Panc1 (cell line): Measurements from ENCODE around the gene HDAC7. TPM values are rescaled to one million over a fixed set of nuclear protein-coding genes. Genes with fewer than 3 reads are reported as not detected.
A peak's percentile ranks its signal among the peaks of the same experiment; 100 is the strongest.

Source experiments
- ATAC-seq: fragments of 200-7000 bp; cut with Tn5 transposase; 2 replicates; pipeline ENCODE4 v1.9.1; 2020; ENCODE audit warnings: mild to moderate bottlenecking, moderate library complexity
- BruUV-seq: library from RNA; stranded (reverse); fragments of 400-500 nt; replicated peaks from 2 replicates; lab custom pipeline; 2021; lab: Mats Ljungman, UMichigan
- CTCF ChIA-PET: fragments of 300-600 bp; sonication (Branson Sonifier 250); formaldehyde crosslinking; loops from one replicate; lab custom pipeline; 2022; ENCODE audit warnings: antibody characterized with exemption; lab: Charles Lee
- POLR2A ChIA-PET: fragments of 300-600 bp; sonication (Branson Sonifier 250); formaldehyde crosslinking; loops from one replicate; lab custom pipeline; 2022; ENCODE audit warnings: antibody characterized with exemption; lab: Charles Lee
- DNase-seq: peaks from one replicate; pipeline ENCODE4 v3.0.0-alpha.2; 2010; ENCODE audit warnings: low read depth, low spot score
- H3K27ac ChIP-seq: 2 replicates; pipeline ENCODE4 v1.5.1; 2011; ENCODE audit warnings: mild to moderate bottlenecking, low read length, inconsistent platforms
- H3K27me3 ChIP-seq: fragments of 200-500 bp; sonication (Bioruptor generic); 2 replicates; pipeline ENCODE4 v1.6.0; 2014; ENCODE audit warnings: low read length, inconsistent platforms; ENCODE audit not compliant: control insufficient read depth, insufficient read depth
- H3K36me3 ChIP-seq: fragments of 200-500 bp; sonication (Bioruptor generic); 2 replicates; pipeline ENCODE4 v1.5.1; 2014; ENCODE audit warnings: inconsistent platforms, mild to moderate bottlenecking, low read length, moderate library complexity; ENCODE audit not compliant: control insufficient read depth, insufficient read depth
- H3K4me1 ChIP-seq: 2 replicates; pipeline ENCODE4 v1.5.1; 2011; ENCODE audit warnings: inconsistent platforms, mild to moderate bottlenecking, low read length, moderate library complexity; ENCODE audit not compliant: control insufficient read depth, insufficient read depth
- H3K4me3 ChIP-seq, 2 experiments: 2 replicates each; pipeline ENCODE4 v1.5.1; 2011 to 2012; ENCODE audit warnings: low read depth in 2 of 2, low read length in 2 of 2, mild to moderate bottlenecking in 2 of 2, inconsistent platforms in 1 of 2, moderate library complexity in 1 of 2
- H3K9me3 ChIP-seq: fragments of 200-500 bp; sonication (Bioruptor generic); 2 replicates; pipeline ENCODE4 v1.5.1; 2014; ENCODE audit warnings: low read depth, mild to moderate bottlenecking, inconsistent platforms, low read length, moderate library complexity; ENCODE audit not compliant: control insufficient read depth, insufficient read depth
- POLR2AphosphoS5 ChIP-seq: IDR thresholded peaks from 2 replicates; pipeline ENCODE4 v1.6.1; 2012; ENCODE audit warnings: mild to moderate bottlenecking, low read depth, low read length, moderate library complexity
- SIN3A ChIP-seq: IDR thresholded peaks from 2 replicates; pipeline ENCODE4 v1.6.1; 2012; ENCODE audit warnings: low read depth, mild to moderate bottlenecking, low read length, moderate library complexity, borderline replicate concordance; ENCODE audit not compliant: insufficient read depth
- TCF7L2 ChIP-seq: IDR thresholded peaks from 2 replicates; pipeline ENCODE4 v1.6.1; 2011; ENCODE audit warnings: mild to moderate bottlenecking, low read depth, low read length, inconsistent platforms
- in situ Hi-C: cut with HindIII; loops from 2 replicates; pipeline ENCODE4 v1.10.0; 2016; ENCODE audit warnings: low sequenced_read_pairs, low pct_unique_long_range_greater_than_20kb
- intact Hi-C: fragments of 100-400 bp; cut with micrococcal nuclease; formaldehyde crosslinking; loops from one replicate; pipeline ENCODE4 v1.10.0; 2022; ENCODE audit not compliant: unreplicated experiment
- total RNA-seq: library from RNA; stranded (reverse); gene quantifications from one replicate; pipeline ENCODE4 v1.2.1, GENCODE V29; 2021; ENCODE audit not compliant: unreplicated experiment
- TF ChIP-seq, protein P1 (sequence below): fragments of 450-650 bp; IDR thresholded peaks from 2 replicates; pipeline ENCODE4 v1.5.1; 2017; ENCODE audit warnings: mild to moderate bottlenecking
- TF ChIP-seq, protein P2 (sequence below), 2 experiments: IDR thresholded peaks; 2 replicates each; pipeline ENCODE4 v1.6.1; 2011 to 2012; ENCODE audit warnings: low read depth in 2 of 2, control low read depth in 1 of 2, low read length in 1 of 2, mild to moderate bottlenecking in 1 of 2, moderate library complexity in 1 of 2; ENCODE audit not compliant: insufficient read depth in 1 of 2

The HDAC7 gene
- total RNA-seq, 1 experiment from 2014 or later = 84.2 TPM

DNA sequence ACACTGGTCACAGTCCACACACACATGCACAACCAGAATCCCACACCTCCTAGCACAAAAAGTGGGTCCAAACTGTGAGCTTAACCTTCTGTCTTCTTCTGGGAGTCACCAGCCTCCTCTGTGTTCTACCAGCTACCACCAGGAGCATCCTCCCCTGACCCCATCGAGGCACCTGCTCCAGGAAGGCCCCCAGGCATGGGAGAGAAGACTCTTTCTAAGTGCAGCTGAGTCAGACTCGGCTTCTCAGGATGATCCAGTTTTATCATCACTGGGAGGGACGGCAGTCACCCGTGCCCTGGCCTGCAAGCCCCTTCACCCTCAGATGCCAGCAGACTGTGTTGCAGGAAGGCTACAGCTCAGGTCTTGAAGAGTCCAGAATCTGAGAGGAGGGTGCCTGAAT lies 86.6 kb downstream of the HDAC7 start:
- TF ChIP-seq POLR2AphosphoS5 = no peak
- TF ChIP-seq, protein P1, sequence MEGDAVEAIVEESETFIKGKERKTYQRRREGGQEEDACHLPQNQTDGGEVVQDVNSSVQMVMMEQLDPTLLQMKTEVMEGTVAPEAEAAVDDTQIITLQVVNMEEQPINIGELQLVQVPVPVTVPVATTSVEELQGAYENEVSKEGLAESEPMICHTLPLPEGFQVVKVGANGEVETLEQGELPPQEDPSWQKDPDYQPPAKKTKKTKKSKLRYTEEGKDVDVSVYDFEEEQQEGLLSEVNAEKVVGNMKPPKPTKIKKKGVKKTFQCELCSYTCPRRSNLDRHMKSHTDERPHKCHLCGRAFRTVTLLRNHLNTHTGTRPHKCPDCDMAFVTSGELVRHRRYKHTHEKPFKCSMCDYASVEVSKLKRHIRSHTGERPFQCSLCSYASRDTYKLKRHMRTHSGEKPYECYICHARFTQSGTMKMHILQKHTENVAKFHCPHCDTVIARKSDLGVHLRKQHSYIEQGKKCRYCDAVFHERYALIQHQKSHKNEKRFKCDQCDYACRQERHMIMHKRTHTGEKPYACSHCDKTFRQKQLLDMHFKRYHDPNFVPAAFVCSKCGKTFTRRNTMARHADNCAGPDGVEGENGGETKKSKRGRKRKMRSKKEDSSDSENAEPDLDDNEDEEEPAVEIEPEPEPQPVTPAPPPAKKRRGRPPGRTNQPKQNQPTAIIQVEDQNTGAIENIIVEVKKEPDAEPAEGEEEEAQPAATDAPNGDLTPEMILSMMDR = no peak
- TF ChIP-seq TCF7L2 = no peak
- no peak for TF ChIP-seq SIN3A
- TF ChIP-seq, protein P2, sequence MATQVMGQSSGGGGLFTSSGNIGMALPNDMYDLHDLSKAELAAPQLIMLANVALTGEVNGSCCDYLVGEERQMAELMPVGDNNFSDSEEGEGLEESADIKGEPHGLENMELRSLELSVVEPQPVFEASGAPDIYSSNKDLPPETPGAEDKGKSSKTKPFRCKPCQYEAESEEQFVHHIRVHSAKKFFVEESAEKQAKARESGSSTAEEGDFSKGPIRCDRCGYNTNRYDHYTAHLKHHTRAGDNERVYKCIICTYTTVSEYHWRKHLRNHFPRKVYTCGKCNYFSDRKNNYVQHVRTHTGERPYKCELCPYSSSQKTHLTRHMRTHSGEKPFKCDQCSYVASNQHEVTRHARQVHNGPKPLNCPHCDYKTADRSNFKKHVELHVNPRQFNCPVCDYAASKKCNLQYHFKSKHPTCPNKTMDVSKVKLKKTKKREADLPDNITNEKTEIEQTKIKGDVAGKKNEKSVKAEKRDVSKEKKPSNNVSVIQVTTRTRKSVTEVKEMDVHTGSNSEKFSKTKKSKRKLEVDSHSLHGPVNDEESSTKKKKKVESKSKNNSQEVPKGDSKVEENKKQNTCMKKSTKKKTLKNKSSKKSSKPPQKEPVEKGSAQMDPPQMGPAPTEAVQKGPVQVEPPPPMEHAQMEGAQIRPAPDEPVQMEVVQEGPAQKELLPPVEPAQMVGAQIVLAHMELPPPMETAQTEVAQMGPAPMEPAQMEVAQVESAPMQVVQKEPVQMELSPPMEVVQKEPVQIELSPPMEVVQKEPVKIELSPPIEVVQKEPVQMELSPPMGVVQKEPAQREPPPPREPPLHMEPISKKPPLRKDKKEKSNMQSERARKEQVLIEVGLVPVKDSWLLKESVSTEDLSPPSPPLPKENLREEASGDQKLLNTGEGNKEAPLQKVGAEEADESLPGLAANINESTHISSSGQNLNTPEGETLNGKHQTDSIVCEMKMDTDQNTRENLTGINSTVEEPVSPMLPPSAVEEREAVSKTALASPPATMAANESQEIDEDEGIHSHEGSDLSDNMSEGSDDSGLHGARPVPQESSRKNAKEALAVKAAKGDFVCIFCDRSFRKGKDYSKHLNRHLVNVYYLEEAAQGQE (IDR thresholded peaks at IDR 0.05; ENCODE audit: insufficient read depth in 1 of 2, low read depth in 2 of 2, low read length in 1 of 2) = no peak
- POLR2A ChIA-PET = no interaction called here
- CTCF ChIA-PET = interaction anchor here (0.6 kb wide), 1 partner anchor 110 kb away, joined by 3 read pairs; no protein-coding TSS in a partner anchor
- no peaks in the 10 kb centered on the region for H3K27me3 ChIP-seq
- no peak overlapping the region for H3K27ac ChIP-seq
- intact Hi-C loops = no loop called here
- no peak overlapping the region for H3K4me3 ChIP-seq
- no peaks in the 10 kb centered on the region for H3K9me3 ChIP-seq
- in situ Hi-C loops = no loop called here
- no peaks in the 10 kb centered on the region for H3K4me1 ChIP-seq
- DNase-seq = no peak
- ATAC-seq = peak; percentile 19; the same call in 1 of the 2 replicates
- BruUV-seq = no TSS peak
- no peaks in the 10 kb centered on the region for H3K36me3 ChIP-seq

Other genes starting within 250 kb of the HDAC7 start
- 47.3 TPM for gene RPAP3, start 113.9 kb downstream of the HDAC7 start, total RNA-seq
- not detected for gene ENDOU, start 94.4 kb downstream of the HDAC7 start, total RNA-seq
- 5.8 TPM for gene RAPGEF3, start 61.0 kb downstream of the HDAC7 start, total RNA-seq
- 32.0 TPM for gene SLC48A1, start 46.7 kb downstream of the HDAC7 start, total RNA-seq
- gene VDR, start 85.1 kb upstream of the HDAC7 start, total RNA-seq = 3.0 TPM
- 93.7 TPM for gene TMEM106C, start 143.7 kb upstream of the HDAC7 start, total RNA-seq
- 1.4 TPM for gene COL2A1, start 184.6 kb upstream of the HDAC7 start, total RNA-seq